ENCODE data around the gene CCDC112.

DNA sequence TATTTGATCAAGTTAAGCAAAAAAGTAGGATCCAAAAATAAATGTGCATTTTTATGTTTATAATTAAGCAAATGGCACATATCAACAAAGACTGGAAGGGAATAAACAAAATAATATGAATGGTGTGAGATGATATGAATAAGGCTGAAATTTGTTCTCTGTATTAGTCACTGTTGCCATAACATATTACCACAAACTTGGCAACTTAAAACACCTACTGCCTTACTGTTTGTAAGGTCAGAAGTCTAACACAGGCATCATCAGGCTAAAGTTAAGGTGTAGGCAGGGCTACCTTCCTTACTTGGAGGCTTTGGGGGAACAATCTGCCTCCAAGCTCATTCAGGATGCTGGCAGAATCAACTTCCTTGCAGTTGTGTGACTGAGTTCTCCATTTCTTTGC, 53.0 kb downstream of the CCDC112 start:
- TF ChIP-seq EZH2 (IDR thresholded peaks at IDR 0.05) (no peak), POLR2AphosphoS5 (IDR thresholded peaks at IDR 0.05; ENCODE audit: borderline replicate concordance, low read depth, low read length) (no peak), FOXP2 (optimal IDR thresholded peaks at IDR 0.05; ENCODE audit: control extremely low read depth, extremely low read length, insufficient read depth) (no peak)
